HG03378 (cell line): ENCODE measurements around the gene ZNF117.
"Not testable (repeated sequence)": the region's sequence is repeated elsewhere in the genome, so short reads cannot be mapped to it uniquely, and the experiment has no call there.

Experiments used
- ATAC-seq: cut with Tn5 transposase; IDR thresholded peaks from one replicate; pipeline ENCODE4 v1.9.1; 2021; ENCODE audit warnings: mild to moderate bottlenecking, moderate library complexity; ENCODE audit not compliant: unreplicated experiment

Gene ZNF117

GRCh38 chr7:64997164-64997908, 6.5 kb upstream of the ZNF117 start:
- no peak for ATAC-seq

GRCh38 chr7:64996305-64996704, 5.5 kb upstream of the ZNF117 start:
- ATAC-seq, result no peak

- ATAC-seq, result no peak
These were observed 3.1 kb upstream of the ZNF117 start for GRCh38 chr7:64993901-64994300.

GRCh38 chr7:64992971-64993370, 2.1 kb upstream of the ZNF117 start:
- no peak for ATAC-seq

GRCh38 chr7:64990216-64990615, 620 bp downstream of the ZNF117 start:
- no peak for ATAC-seq

- no peak for ATAC-seq
These were observed 12.2 kb downstream of the ZNF117 start for GRCh38 chr7:64978497-64979203.

GRCh38 chr7:64965594-64965993, 25.2 kb downstream of the ZNF117 start:
- no peak for ATAC-seq

GRCh38 chr7:64959072-64959747, 31.6 kb downstream of the ZNF117 start:
- no peak for ATAC-seq

GRCh38 chr7:64951250-64951848, 39.5 kb downstream of the ZNF117 start:
- peak; percentile 55 for ATAC-seq

- ATAC-seq, result not testable (repeated sequence)
These were observed 40.2 kb downstream of the ZNF117 start for GRCh38 chr7:64950673-64951072.

GRCh38 chr7:64948774-64949173, 42.1 kb downstream of the ZNF117 start:
- not testable (repeated sequence) for ATAC-seq

GRCh38 chr7:64947252-64948000, 43.4 kb downstream of the ZNF117 start:
- no peak for ATAC-seq

- ATAC-seq, result no peak
These were observed 44.1 kb downstream of the ZNF117 start for GRCh38 chr7:64946772-64947171.

- no peak for ATAC-seq
These were observed 45.2 kb downstream of the ZNF117 start for GRCh38 chr7:64945503-64946175.

- not testable (repeated sequence) for ATAC-seq
These were observed 46.0 kb downstream of the ZNF117 start for GRCh38 chr7:64944667-64945502.

- not testable (repeated sequence) for ATAC-seq
These were observed 50.8 kb downstream of the ZNF117 start for GRCh38 chr7:64940021-64940420.

- ATAC-seq, result no peak
These were observed 52.3 kb downstream of the ZNF117 start for GRCh38 chr7:64938540-64938939.

GRCh38 chr7:64934478-64934877, 56.4 kb downstream of the ZNF117 start:
- ATAC-seq, result no peak
